Left renal cortex interstitium (tissue), 4 donors: Measurements from ENCODE around the gene HARS2. TPM values are rescaled to one million over a fixed set of nuclear protein-coding genes. Genes with fewer than 3 reads are reported as not detected.

Experiments used
- polyA plus RNA-seq, 4 donors: library from polyadenylated mRNA; unstranded; fragments of 120-200 nt; gene quantifications; one replicate each; pipeline ENCODE4 v1.2.1, GENCODE V29; 2013; ENCODE audit not compliant: insufficient read length in 4 of 4

The HARS2 gene
- polyA plus RNA-seq, 4 donors: 37.4 to 60.3 (median 49.2) TPM

Other genes starting within 250 kb of the HARS2 start
- gene EIF4EBP3, start 143.8 kb upstream of the HARS2 start, polyA plus RNA-seq: 10 to 100 TPM in 2 of 4 donors, 1 to 10 TPM in 2; 8.9 to 10.5 (median 10.1) TPM
- gene SRA1, start 134.0 kb upstream of the HARS2 start, polyA plus RNA-seq: 10 to 100 TPM; 22.3 to 31.8 (median 26.9) TPM
- 10 to 100 TPM; 28.4 to 65.8 (median 41.3) TPM for gene APBB3, start 126.9 kb upstream of the HARS2 start, polyA plus RNA-seq
- 10 to 100 TPM; 74.5 to 85.7 (median 81.2) TPM for gene SLC35A4, start 126.6 kb upstream of the HARS2 start, polyA plus RNA-seq
- 10 to 100 TPM in 2 of 4 donors, 1 to 10 TPM in 2; 6.0 to 11.7 (median 9.5) TPM for gene CD14, start 58.3 kb upstream of the HARS2 start, polyA plus RNA-seq
- gene TMCO6, start 52.0 kb upstream of the HARS2 start, polyA plus RNA-seq: 10 to 100 TPM; 12.5 to 23.1 (median 18.2) TPM
- 100 to 1,000 TPM in 1 of 4 donors, 10 to 100 TPM in 3; 76.4 to 116 (median 84.2) TPM for gene NDUFA2, start 43.8 kb upstream of the HARS2 start, polyA plus RNA-seq
- 100 to 1,000 TPM; 149 to 185 (median 162) TPM for gene IK, start 43.6 kb upstream of the HARS2 start, polyA plus RNA-seq
- gene WDR55, start 26.6 kb upstream of the HARS2 start, polyA plus RNA-seq: 10 to 100 TPM; 12.5 to 21.3 (median 16.9) TPM
- gene DND1, start 17.9 kb upstream of the HARS2 start, polyA plus RNA-seq: under 1 TPM in 2 of 4 donors, not detected in 2; 0.21 to 0.77 TPM
- gene HARS1, start 85 bp upstream of the HARS2 start, polyA plus RNA-seq: 10 to 100 TPM; 63.2 to 86.8 (median 73.3) TPM
- gene ZMAT2, start 9.0 kb downstream of the HARS2 start, polyA plus RNA-seq: 100 to 1,000 TPM in 3 of 4 donors, 10 to 100 TPM in 1; 99.1 to 164 (median 111) TPM
- under 1 TPM in 3 of 4 donors, not detected in 1; 0.05 to 0.12 (median 0.07) TPM for gene PCDHA1, start 94.7 kb downstream of the HARS2 start, polyA plus RNA-seq
- under 1 TPM; 0.13 to 0.46 (median 0.19) TPM for gene PCDHA2, start 103.4 kb downstream of the HARS2 start, polyA plus RNA-seq
- under 1 TPM; 0.21 to 0.64 (median 0.38) TPM for gene PCDHA3, start 109.6 kb downstream of the HARS2 start, polyA plus RNA-seq
- 1 to 10 TPM in 2 of 4 donors, under 1 TPM in 2; 0.49 to 1.7 (median 0.91) TPM for gene PCDHA4, start 115.6 kb downstream of the HARS2 start, polyA plus RNA-seq
- under 1 TPM; 0.05 to 0.24 (median 0.14) TPM for gene PCDHA5, start 130.2 kb downstream of the HARS2 start, polyA plus RNA-seq
- under 1 TPM; 0.35 to 0.75 (median 0.49) TPM for gene PCDHA6, start 136.5 kb downstream of the HARS2 start, polyA plus RNA-seq
- gene PCDHA7, start 142.8 kb downstream of the HARS2 start, polyA plus RNA-seq: under 1 TPM; 0.22 to 0.44 (median 0.34) TPM
- gene PCDHA8, start 149.7 kb downstream of the HARS2 start, polyA plus RNA-seq: under 1 TPM in 3 of 4 donors, not detected in 1; 0.03 to 0.05 (median 0.05) TPM
- gene PCDHA9, start 156.9 kb downstream of the HARS2 start, polyA plus RNA-seq: under 1 TPM in 3 of 4 donors, not detected in 1; 0.03 to 0.12 (median 0.05) TPM
- gene PCDHA10, start 164.4 kb downstream of the HARS2 start, polyA plus RNA-seq: 1 to 10 TPM in 1 of 4 donors, under 1 TPM in 3; 0.13 to 1.1 (median 0.75) TPM
- under 1 TPM; 0.21 to 0.54 (median 0.36) TPM for gene PCDHA11, start 177.5 kb downstream of the HARS2 start, polyA plus RNA-seq
- gene PCDHA12, start 183.9 kb downstream of the HARS2 start, polyA plus RNA-seq: under 1 TPM in 3 of 4 donors, not detected in 1; 0.07 to 0.14 (median 0.11) TPM
- under 1 TPM in 3 of 4 donors, not detected in 1; 0.03 to 0.07 (median 0.05) TPM for gene PCDHA13, start 190.7 kb downstream of the HARS2 start, polyA plus RNA-seq
- under 1 TPM; 0.03 to 0.17 (median 0.08) TPM for gene PCDHAC1, start 234.8 kb downstream of the HARS2 start, polyA plus RNA-seq